ENCODE data around the gene MRPS5. TPM values are rescaled to one million over a fixed set of nuclear protein-coding genes. Genes with fewer than 3 reads are reported as not detected.

MRPS5 gene
- polyA plus RNA-seq, 3 donors = 73.7 to 97.5 (median 84.4) TPM

DNA sequence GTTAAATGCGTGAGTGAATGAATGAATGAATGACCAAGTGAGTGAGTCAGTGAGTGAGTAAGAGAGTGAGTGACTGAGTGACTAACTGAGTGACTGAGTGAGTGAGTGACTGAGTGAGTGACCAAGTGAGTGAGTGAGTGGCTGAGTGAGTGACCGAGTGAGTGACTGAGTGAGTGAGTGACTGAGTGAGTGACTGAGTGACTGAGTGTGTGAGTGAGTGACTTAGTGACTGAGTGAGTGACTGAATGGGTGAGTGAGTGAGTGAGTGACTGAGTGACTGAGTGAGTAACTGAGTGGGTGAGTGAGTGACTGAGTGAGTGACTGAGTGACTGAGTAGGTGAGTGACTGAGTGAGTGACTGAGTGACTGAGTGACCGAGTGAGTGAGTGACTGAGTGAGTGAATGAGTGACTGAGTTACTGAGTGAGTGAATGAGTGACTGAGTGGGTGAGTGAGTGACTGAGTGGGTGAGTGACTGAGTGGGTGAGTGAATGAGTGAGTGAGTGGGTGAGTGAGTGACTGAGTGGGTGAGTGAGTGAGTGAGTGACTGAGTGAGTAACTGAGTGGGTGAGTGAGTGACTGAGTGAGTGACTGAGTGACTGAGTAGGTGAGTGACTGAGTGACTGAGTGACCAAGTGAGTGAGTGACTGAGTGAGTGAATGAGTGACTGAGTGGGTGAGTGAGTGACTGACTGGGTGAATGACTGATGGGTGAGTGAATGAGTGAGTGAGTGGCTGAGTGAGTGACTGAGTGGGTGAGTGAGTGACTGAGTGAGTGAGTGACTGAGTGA, 84.8 kb downstream of the MRPS5 start:
- no peak for DNase-seq

Other genes starting within 250 kb of the MRPS5 start
- 100 to 1,000 TPM; 283 to 352 (median 306) TPM for gene MAL, start 96.1 kb downstream of the MRPS5 start, polyA plus RNA-seq (ENCODE audit: insufficient read length in 3 of 3)
- gene ZNF514, start 38.0 kb upstream of the MRPS5 start, polyA plus RNA-seq (ENCODE audit: insufficient read length in 3 of 3) = 10 to 100 TPM; 21.0 to 41.9 (median 32.1) TPM
- gene ZNF2, start 44.0 kb upstream of the MRPS5 start, polyA plus RNA-seq (ENCODE audit: insufficient read length in 3 of 3) = 1 to 10 TPM; 8.6 to 9.4 (median 8.6) TPM
- 1 to 10 TPM; 4.4 to 6.8 (median 5.1) TPM for gene ZNF892, start 85.7 kb upstream of the MRPS5 start, polyA plus RNA-seq (ENCODE audit: insufficient read length in 3 of 3)
- 10 to 100 TPM; 34.1 to 46.1 (median 44.5) TPM for gene PROM2, start 152.6 kb upstream of the MRPS5 start, polyA plus RNA-seq (ENCODE audit: insufficient read length in 3 of 3)
- 10 to 100 TPM; 15.5 to 23.4 (median 19.1) TPM for gene KCNIP3, start 175.5 kb upstream of the MRPS5 start, polyA plus RNA-seq (ENCODE audit: insufficient read length in 3 of 3)